Smooth muscle cell (in vitro differentiated cells): Measurements from ENCODE around the gene FNDC3B. TPM values are rescaled to one million over a fixed set of nuclear protein-coding genes. Genes with fewer than 3 reads are reported as not detected.

Experiments
- DNase-seq: peaks from one replicate; lab custom pipeline; 2025; ENCODE audit not compliant: unreplicated experiment; lab: John Stamatoyannopoulos, UW
- H2AFZ ChIP-seq: fragments of 200-600 bp; sonication (generic); 2 replicates; pipeline ENCODE4 v1.6.0; 2016; ENCODE audit warnings: antibody characterized with exemption, low read depth, mild to moderate bottlenecking
- H3F3A ChIP-seq: fragments of 200-600 bp; sonication (generic); 2 replicates; pipeline ENCODE4 v1.6.0; 2017; ENCODE audit warnings: antibody characterized with exemption, low read depth
- H3K27ac ChIP-seq: fragments of 200-600 bp; sonication (generic); 2 replicates; pipeline ENCODE4 v1.5.1; 2016; ENCODE audit warnings: low read depth, mild to moderate bottlenecking
- H3K27me3 ChIP-seq: fragments of 200-600 bp; sonication (generic); 2 replicates; pipeline ENCODE4 v1.6.1; 2016; ENCODE audit warnings: low read depth, mild to moderate bottlenecking
- H3K36me3 ChIP-seq: fragments of 200-600 bp; sonication (generic); 2 replicates; pipeline ENCODE4 v1.5.1; 2016; ENCODE audit warnings: low read depth
- H3K4me1 ChIP-seq: fragments of 200-600 bp; sonication (generic); 2 replicates; pipeline ENCODE4 v1.5.1; 2016; ENCODE audit warnings: low read depth
- H3K4me2 ChIP-seq: fragments of 200-600 bp; sonication (generic); 2 replicates; pipeline ENCODE4 v1.6.0; 2016; ENCODE audit warnings: mild to moderate bottlenecking
- H3K4me3 ChIP-seq: fragments of 200-600 bp; sonication (generic); 2 replicates; pipeline ENCODE4 v1.5.1; 2016; ENCODE audit warnings: mild to moderate bottlenecking
- H3K79me2 ChIP-seq: fragments of 200-600 bp; sonication (generic); 2 replicates; pipeline ENCODE4 v1.6.0; 2016; ENCODE audit warnings: low read depth, mild to moderate bottlenecking
- H3K9ac ChIP-seq: fragments of 200-600 bp; sonication (generic); 2 replicates; pipeline ENCODE4 v1.6.0; 2016; ENCODE audit warnings: low read depth
- H3K9me3 ChIP-seq: fragments of 200-600 bp; sonication (generic); replicated peaks from 2 replicates; pipeline ENCODE4 v1.5.1; 2016; ENCODE audit warnings: low read depth
- H4K20me1 ChIP-seq: fragments of 200-600 bp; sonication (generic); 2 replicates; pipeline ENCODE4 v1.6.0; 2016; ENCODE audit warnings: low read depth
- CTCF ChIP-seq: fragments of 200-600 bp; sonication (generic); IDR thresholded peaks from 2 replicates; pipeline ENCODE4 v1.5.1; 2017; ENCODE audit warnings: borderline replicate concordance, mild to moderate bottlenecking, antibody characterized with exemption; ENCODE audit not compliant: insufficient read depth, poor library complexity, severe bottlenecking
- WGBS: methylation state at CpG from one replicate; pipeline ENCODE4 v1.1.7; 2016; ENCODE audit warnings: low lambda C conversion rate; 5-methylcytosine and 5-hydroxymethylcytosine counted together
- polyA plus RNA-seq: library from polyadenylated mRNA; unstranded; fragments of >200 nt; fragmentation: Nextera tagmentation; extraction: Ambion mirVana; gene quantifications from 2 replicates; pipeline ENCODE4 v1.2.1, GENCODE V29; 2016
- total RNA-seq: library from RNA; depleted of rRNA; stranded (reverse); fragments of >200 nt; gene quantifications from 2 replicates; pipeline ENCODE4 v1.2.3, GENCODE V29; 2014

Gene FNDC3B
- total and polyA plus RNA-seq, 2 experiments from 2014 or later = 149 to 294 TPM

GRCh38 chr3:172281884-172282283 is 242.5 kb downstream of the FNDC3B start:
- Histone ChIP-seq H3K4me1 (peaks cover 25% of the 10 kb centered on the region), H3K36me3 (peaks cover 3% of the 10 kb centered on the region), H3K4me3 (no peak overlapping the region)

DNA sequence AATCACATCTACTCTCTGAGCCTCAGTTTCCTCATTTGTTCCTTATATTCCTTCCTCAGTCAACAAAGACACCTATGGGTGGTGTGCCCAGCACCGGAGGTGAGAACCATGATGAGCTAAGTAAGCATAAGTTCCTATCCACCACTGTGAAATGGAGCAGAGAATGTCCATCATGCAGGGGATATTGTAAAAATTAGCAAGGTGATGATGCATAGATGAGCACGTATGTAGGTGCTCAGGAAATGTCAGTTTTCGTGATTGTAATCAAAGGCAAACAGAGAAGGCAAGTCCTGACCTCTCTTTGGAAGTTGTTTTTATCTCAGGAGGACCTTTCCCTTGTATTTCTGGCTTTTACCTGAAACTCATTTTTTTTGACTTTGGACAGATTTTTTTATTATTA is 243.5 kb downstream of the FNDC3B start:
- TF ChIP-seq CTCF = no peak
- H3F3A ChIP-seq = peaks cover 68% of the 10 kb centered on the region
- H4K20me1 ChIP-seq = peaks cover 99% of the 10 kb centered on the region
- H3K36me3 ChIP-seq = peaks cover 3% of the 10 kb centered on the region
- peak overlapping the region; percentile 14 for H3K4me2 ChIP-seq
- 76% methylated on average over 3 of the region's 3 CpGs for WGBS
- H2AFZ ChIP-seq = no peak overlapping the region
- H3K4me1 ChIP-seq = peaks cover 25% of the 10 kb centered on the region
- H3K79me2 ChIP-seq = peaks cover 92% of the 10 kb centered on the region
- H3K9me3 ChIP-seq = no peaks in the 10 kb centered on the region
- no peak overlapping the region for H3K9ac ChIP-seq
- peak overlapping the region; percentile 88 for H3K27ac ChIP-seq
- no peak for DNase-seq
- H3K27me3 ChIP-seq = no peaks in the 10 kb centered on the region
- no peak overlapping the region for H3K4me3 ChIP-seq

More at GRCh38 chr3:172281884-172282283, 242.5 kb downstream of the FNDC3B start:
- Histone ChIP-seq H3F3A (peaks cover 69% of the 10 kb centered on the region), H3K79me2 (peaks cover 92% of the 10 kb centered on the region), H3K27me3 (no peaks in the 10 kb centered on the region), H4K20me1 (peaks cover 99% of the 10 kb centered on the region), H3K4me2 (no peak overlapping the region), H3K9me3 (no peaks in the 10 kb centered on the region), H3K9ac (peak overlapping the region; percentile 12), H3K27ac (peak overlapping the region; percentile 88), H2AFZ (no peak overlapping the region)
- WGBS = 94% methylated on average over 7 of the region's 7 CpGs
- no peak for DNase-seq
- TF ChIP-seq CTCF = no peak

DNA sequence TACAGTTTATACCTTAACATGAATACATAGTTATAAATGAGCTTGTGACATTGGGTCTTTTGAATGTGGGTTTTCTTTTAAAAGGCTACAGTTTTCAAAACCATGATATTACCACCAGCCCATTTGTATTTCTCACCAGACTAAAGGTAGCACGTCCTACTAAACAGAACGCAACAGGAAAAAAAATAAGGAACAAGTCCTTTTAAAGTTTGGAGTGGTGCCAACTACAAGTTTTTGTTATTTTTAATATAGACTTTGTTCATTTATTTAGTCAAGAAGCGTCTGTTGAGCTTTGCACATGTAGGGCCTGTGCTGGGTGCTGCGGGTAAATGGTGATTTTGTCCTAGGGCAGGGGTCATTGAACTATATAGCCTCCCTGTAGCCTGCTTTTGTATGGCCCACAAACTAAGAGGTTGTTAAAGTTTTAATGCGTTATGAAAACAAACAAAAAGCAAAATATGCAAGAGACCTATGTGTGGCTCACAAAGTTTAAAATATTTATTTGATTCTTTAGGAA is 244.5 kb downstream of the FNDC3B start:
- Histone ChIP-seq H3F3A (peaks cover 68% of the 10 kb centered on the region), H3K9me3 (no peaks in the 10 kb centered on the region), H3K27me3 (no peaks in the 10 kb centered on the region), H2AFZ (no peak overlapping the region), H3K9ac (no peak overlapping the region), H4K20me1 (peaks cover 100% of the 10 kb centered on the region), H3K4me3 (no peak overlapping the region), H3K4me1 (peaks cover 25% of the 10 kb centered on the region), H3K27ac (peak overlapping the region; percentile 88), H3K4me2 (peak overlapping the region; percentile 14), H3K79me2 (peaks cover 92% of the 10 kb centered on the region), H3K36me3 (peaks cover 3% of the 10 kb centered on the region)
- no peak for TF ChIP-seq CTCF
- 96% methylated on average over 5 of the region's 5 CpGs for WGBS
- DNase-seq = no peak

DNA sequence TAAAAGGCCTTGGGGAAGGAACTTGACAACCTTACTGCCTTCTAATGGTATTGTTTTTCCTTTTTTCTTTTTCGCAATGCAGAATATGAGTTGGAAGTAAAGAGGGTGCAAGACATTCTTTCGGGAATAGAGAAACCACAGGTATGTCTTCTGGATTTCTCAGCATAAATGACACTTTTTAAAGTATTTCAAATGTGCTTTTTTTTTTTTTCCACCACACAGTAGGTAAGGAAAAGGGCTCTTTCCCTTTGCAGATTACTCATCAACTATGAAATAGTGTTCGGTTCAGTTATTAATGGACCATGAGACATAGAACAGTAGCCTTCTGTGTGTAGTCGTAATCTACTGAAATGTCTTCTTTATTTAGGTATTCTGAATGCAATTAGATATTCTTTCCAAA is 246.5 kb downstream of the FNDC3B start:
- H3F3A ChIP-seq = peaks cover 56% of the 10 kb centered on the region
- H2AFZ ChIP-seq = no peak overlapping the region
- H3K9me3 ChIP-seq = no peaks in the 10 kb centered on the region
- no peak for TF ChIP-seq CTCF
- H3K27me3 ChIP-seq = no peaks in the 10 kb centered on the region
- H3K4me3 ChIP-seq = no peak overlapping the region
- H3K27ac ChIP-seq = peak overlapping the region; percentile 88
- 38% methylated on average over 4 of the region's 4 CpGs for WGBS
- H3K9ac ChIP-seq = peak overlapping the region; percentile 14
- peak overlapping the region; percentile 65 for H3K4me2 ChIP-seq
- H3K79me2 ChIP-seq = peaks cover 99% of the 10 kb centered on the region
- H4K20me1 ChIP-seq = peaks cover 100% of the 10 kb centered on the region
- H3K4me1 ChIP-seq = peaks cover 13% of the 10 kb centered on the region
- peaks cover 3% of the 10 kb centered on the region for H3K36me3 ChIP-seq
- DNase-seq = no peak
